Stomach (tissue), 9 donors: ENCODE results near the gene PRSS2. TPM values are rescaled to one million over a fixed set of nuclear protein-coding genes. Genes with fewer than 3 reads are reported as not detected.
A peak's percentile ranks its signal among the peaks of the same experiment; 100 is the strongest.
"Not testable (repeated sequence)": the region's sequence is repeated elsewhere in the genome, so short reads cannot be mapped to it uniquely, and the experiment has no call there.

Experiments used
- DNase-seq, 2 donors: peaks; one replicate each; pipeline versions ENCODE4 v3.0.0 to v3.0.0-alpha.2; 2013 to 2019
- H3K27ac ChIP-seq, 5 donors: fragments of 200-600 bp in 4 of 5; sonication (generic) in 4 of 5; one replicate each; pipeline ENCODE4 v1.5.1; 2013 to 2019; ENCODE audit warnings: mild to moderate bottlenecking in 1 of 5, moderate library complexity in 1 of 5
- H3K27me3 ChIP-seq, 3 donors: fragments of 200-600 bp; sonication (generic); one replicate each; pipeline ENCODE4 v1.5.1; 2017 to 2019; ENCODE audit warnings: mixed run types in 1 of 3
- H3K36me3 ChIP-seq, 4 donors: fragments of 200-600 bp; sonication (generic); 1 replicate in 3 of 4; 2 replicates in 1 of 4; pipeline ENCODE4 v1.5.1; 2016 to 2019
- H3K4me1 ChIP-seq, 4 donors: fragments of 200-600 bp; sonication (generic); one replicate each; pipeline ENCODE4 v1.5.1; 2016 to 2019
- H3K4me3 ChIP-seq, 4 donors: fragments of 200-600 bp; sonication (generic) in 3 of 4; one replicate each; pipeline ENCODE4 v1.5.1; 2016 to 2019; ENCODE audit warnings: mild to moderate bottlenecking in 1 of 4
- H3K9me3 ChIP-seq, 4 donors: fragments of 200-600 bp; sonication (generic); one replicate each; pipeline ENCODE4 v1.5.1; 2016 to 2019
- CTCF ChIP-seq, 7 experiments: fragments of 450-650 bp in 4 of 7; fragments of 200-600 bp in 3 of 7; sonication (generic) in 3 of 7; IDR thresholded peaks; one replicate each; pipeline ENCODE4 v1.5.1; 2016 to 2019; ENCODE audit warnings: antibody characterized with exemption in 7 of 7, control low read depth in 2 of 7, mild to moderate bottlenecking in 1 of 7
- EP300 ChIP-seq: sonication (generic); formaldehyde crosslinking; IDR thresholded peaks from one replicate; pipeline ENCODE4 v1.6.1; 2017; ENCODE audit warnings: antibody characterized with exemption
- POLR2A ChIP-seq, 4 donors: fragments of 450-650 bp; IDR thresholded peaks; one replicate each; pipeline ENCODE4 v1.6.1; 2016; ENCODE audit warnings: antibody characterized with exemption in 4 of 4, control low read depth in 2 of 4, mild to moderate bottlenecking in 1 of 4, moderate library complexity in 1 of 4
- POLR2AphosphoS5 ChIP-seq, 3 donors: sonication (generic); formaldehyde crosslinking; IDR thresholded peaks; one replicate each; pipeline ENCODE4 v1.6.1; 2016; ENCODE audit warnings: antibody characterized with exemption in 3 of 3
- WGBS, 5 donors: extraction: QIAGEN DNeasy Blood & Tissue Kit in 3 of 5; methylation state at CpG; one replicate each; pipeline versions ENCODE4 v1.1.5 to v1.1.7; 2013 to 2018; 5-methylcytosine and 5-hydroxymethylcytosine counted together
- intact Hi-C: fragments of 100-400 bp; cut with DNase I; formaldehyde crosslinking; loops from one replicate; pipeline ENCODE4 v1.15.1; 2023; ENCODE audit warnings: low total_unique reads
- polyA plus RNA-seq, 3 donors: library from polyadenylated mRNA; stranded (reverse); fragments of 200-250 nt; gene quantifications; one replicate each; pipeline ENCODE4 v1.2.3, GENCODE V29; 2013
- total RNA-seq, 5 donors: library from RNA; depleted of rRNA; stranded (reverse); fragments of >200 nt; gene quantifications; one replicate each; pipeline versions ENCODE4 v1.1.0 to v1.2.3, GENCODE V29; 2014 to 2016
- donor health status: healthy with polysubstance abuse.
- donor health status: Bipolar disorder and iron deficiency.
- donor health status: healthy.

The PRSS2 gene
- total and polyA plus RNA-seq, 8 donors = 1.3 to 86.1 (median 59.1) TPM; not detected in 3

- Histone ChIP-seq H3K36me3 (no peaks in the 10 kb centered on the region), H3K4me1 (no peaks in the 10 kb centered on the region), H3K27me3 (no peaks in the 10 kb centered on the region), H3K9me3 (no peaks in the 10 kb centered on the region), H3K4me3 (no peak overlapping the region), H3K27ac (no peak overlapping the region)
- intact Hi-C loops = no loop called here
- TF ChIP-seq EP300 (no peak), POLR2AphosphoS5 (IDR thresholded peaks at IDR 0.05) (no peak), POLR2A (IDR thresholded peaks at IDR 0.05) (no peak), CTCF (IDR thresholded peaks at IDR 0.05) (no peak)
- DNase-seq = no peak
- WGBS, 5 donors = 55 to 67% (median 66%) methylated on average over 3 of the region's 3 CpGs
Observed at GRCh38 chr7:142752376-142753225, 18.2 kb upstream of the PRSS2 start.

GRCh38 chr7:142753366-142753765, 17.4 kb upstream of the PRSS2 start:
- no peak overlapping the region for H3K27ac ChIP-seq
- H3K36me3 ChIP-seq = no peaks in the 10 kb centered on the region
- H3K4me3 ChIP-seq = no peak overlapping the region
- no peaks in the 10 kb centered on the region for H3K4me1 ChIP-seq
- no peak for DNase-seq
- TF ChIP-seq CTCF (IDR thresholded peaks at IDR 0.05) = no peak
- TF ChIP-seq POLR2AphosphoS5 (IDR thresholded peaks at IDR 0.05) = no peak
- TF ChIP-seq EP300 = no peak
- H3K27me3 ChIP-seq = no peaks in the 10 kb centered on the region
- H3K9me3 ChIP-seq = no peaks in the 10 kb centered on the region
- intact Hi-C loops = no loop called here
- WGBS, 5 donors = 52 to 79% (median 71%) methylated on average over 8 of the region's 8 CpGs

GRCh38 chr7:142753925-142754491, 16.8 kb upstream of the PRSS2 start:
- 35 to 50% (median 48%) methylated on average over 5 of the region's 5 CpGs for WGBS, 5 donors
- intact Hi-C loops, H3K36me3 ChIP-seq, H3K27ac ChIP-seq, H3K27me3 ChIP-seq, H3K4me1 ChIP-seq, H3K9me3 ChIP-seq, H3K4me3 ChIP-seq: not testable (repeated sequence)
- peak in 1 of 2 donors; percentile 7 for DNase-seq

- no peaks in the 10 kb centered on the region for H3K9me3 ChIP-seq
- no peak for DNase-seq
- H3K4me1 ChIP-seq = no peaks in the 10 kb centered on the region
- H3K4me3 ChIP-seq = no peak overlapping the region
- intact Hi-C loops = no loop called here
- TF ChIP-seq EP300 = no peak
- TF ChIP-seq CTCF (IDR thresholded peaks at IDR 0.05) = no peak
- TF ChIP-seq POLR2A (IDR thresholded peaks at IDR 0.05) = no peak
- TF ChIP-seq POLR2AphosphoS5 (IDR thresholded peaks at IDR 0.05) = no peak
- no peaks in the 10 kb centered on the region for H3K27me3 ChIP-seq
- H3K36me3 ChIP-seq = no peaks in the 10 kb centered on the region
- no peak overlapping the region for H3K27ac ChIP-seq
- 61 to 76% (median 64%) methylated on average over 10 of the region's 10 CpGs for WGBS, 5 donors
Observed at GRCh38 chr7:142754681-142755575, 15.8 kb upstream of the PRSS2 start.

GRCh38 chr7:142758312-142758711, 12.5 kb upstream of the PRSS2 start:
- intact Hi-C loops, H3K27ac ChIP-seq, H3K4me1 ChIP-seq, H3K36me3 ChIP-seq, H3K27me3 ChIP-seq, H3K4me3 ChIP-seq, H3K9me3 ChIP-seq, DNase-seq: not testable (repeated sequence)
- WGBS, 5 donors = 70 to 90% (median 82%) methylated on average over 1 to 3 of the region's 3 CpGs
